ENCODE results near the gene ZC3H12A.

The ZC3H12A gene

GRCh38 chr1:37449936-37450335, 24.4 kb upstream of the ZC3H12A start:
- DNase-seq (ENCODE audit: low read depth, low spot score) = no peak
- POLR2A ChIA-PET = interaction anchor here (0.9 kb wide), 1 partner anchor 36 kb away, joined by 4 read pairs; no protein-coding TSS in a partner anchor
- no peak for TF ChIP-seq CTCF (IDR thresholded peaks at IDR 0.05; ENCODE audit: insufficient read depth, low read length, missing control alignments)
- CTCF ChIA-PET = interaction anchor here (0.8 to 22.6 kb wide), 6 partner anchors 8 to 232 kb away, joined by 3 to 521 read pairs (median 6); no protein-coding TSS in a partner anchor
- H3K4me3 ChIP-seq (ENCODE audit: low read depth, low read length) = no peak overlapping the region

- CTCF ChIA-PET = interaction anchor here (1.2 to 22.6 kb wide), 8 partner anchors 13 to 229 kb away, joined by 3 to 521 read pairs (median 45); partner anchors contain the start of genes MEAF6 and ZC3H12A
- POLR2A ChIA-PET = interaction anchor here (0.6 kb wide), 1 partner anchor 24 kb away, joined by 3 read pairs; no protein-coding TSS in a partner anchor
- DNase-seq (ENCODE audit: low read depth, low spot score) = no peak
- no peak for TF ChIP-seq CTCF (IDR thresholded peaks at IDR 0.05; ENCODE audit: insufficient read depth, low read length, missing control alignments)
- H3K4me3 ChIP-seq (ENCODE audit: low read depth, low read length) = no peak overlapping the region
Measured at GRCh38 chr1:37452416-37452815, 22.0 kb upstream of the ZC3H12A start.

GRCh38 chr1:37453647-37454046, 20.7 kb upstream of the ZC3H12A start:
- no peak for DNase-seq (ENCODE audit: low read depth, low spot score)
- CTCF ChIA-PET = interaction anchor here (0.8 to 22.6 kb wide), 15 partner anchors 9 to 238 kb away, joined by 3 to 521 read pairs (median 10); partner anchors contain the start of genes CDCA8, MEAF6 and ZC3H12A
- POLR2A ChIA-PET = interaction anchor here (1.5 kb wide), 1 partner anchor 33 kb away, joined by 4 read pairs; no protein-coding TSS in a partner anchor

GRCh38 chr1:37455516-37455915, 18.9 kb upstream of the ZC3H12A start:
- ChIA-PET CTCF (interaction anchor here (0.8 to 22.6 kb wide), 16 partner anchors 10 to 226 kb away, joined by 3 to 521 read pairs (median 7); partner anchors contain the start of genes DNALI1, MEAF6 and ZC3H12A), POLR2A (no interaction called here)
- TF ChIP-seq CTCF (IDR thresholded peaks at IDR 0.05; ENCODE audit: insufficient read depth, low read length, missing control alignments) = no peak

More at GRCh38 chr1:37453647-37454046, 20.7 kb upstream of the ZC3H12A start:
- no peak overlapping the region for H3K4me3 ChIP-seq (ENCODE audit: low read depth, low read length)
- TF ChIP-seq CTCF (IDR thresholded peaks at IDR 0.05; ENCODE audit: insufficient read depth, low read length, missing control alignments) = no peak

GRCh38 chr1:37456614-37457013, 17.8 kb upstream of the ZC3H12A start:
- no peak for DNase-seq (ENCODE audit: low read depth, low spot score)
- ChIA-PET POLR2A (no interaction called here), CTCF (interaction anchor here (0.7 to 22.6 kb wide), 8 partner anchors 9 to 403 kb away, joined by 3 to 521 read pairs (median 52); partner anchors contain the start of genes MEAF6, MTF1 and ZC3H12A)
- H3K4me3 ChIP-seq (ENCODE audit: low read depth, low read length) = no peak overlapping the region
- no peak for TF ChIP-seq CTCF (IDR thresholded peaks at IDR 0.05; ENCODE audit: insufficient read depth, low read length, missing control alignments)

More at GRCh38 chr1:37455516-37455915, 18.9 kb upstream of the ZC3H12A start:
- no peak overlapping the region for H3K4me3 ChIP-seq (ENCODE audit: low read depth, low read length)
- no peak for DNase-seq (ENCODE audit: low read depth, low spot score)

- no peak overlapping the region for H3K4me3 ChIP-seq (ENCODE audit: low read depth, low read length)
- CTCF ChIA-PET = interaction anchor here (1.0 to 22.6 kb wide), 6 partner anchors 9 to 223 kb away, joined by 3 to 521 read pairs (median 26); partner anchors contain the start of gene MEAF6
- DNase-seq (ENCODE audit: low read depth, low spot score) = no peak
- POLR2A ChIA-PET = no interaction called here
- no peak for TF ChIP-seq CTCF (IDR thresholded peaks at IDR 0.05; ENCODE audit: insufficient read depth, low read length, missing control alignments)
Measured at GRCh38 chr1:37458551-37458950, 15.8 kb upstream of the ZC3H12A start.
